Measurements from ENCODE around the gene SLC25A5. TPM values are rescaled to one million over a fixed set of nuclear protein-coding genes. Genes with fewer than 3 reads are reported as not detected.

SLC25A5 gene
- total and polyA plus RNA-seq, 4 donors, result 191 to 304 (median 207) TPM

GRCh38 chrX:119466970-119467369 lies 1.3 kb upstream of the SLC25A5 start:
- Histone ChIP-seq H3K36me3 (ENCODE audit: control insufficient read depth in 4 of 4, insufficient read depth in 3 of 4, low read depth in 1 of 4, low read length in 3 of 4) (peaks cover 0 to 8% (median 7%) of the 10 kb centered on the region in 4 donors), H3K9ac (ENCODE audit: low read depth in 1 of 2, low read length in 2 of 2) (no peak overlapping the region), H3K9me3 (ENCODE audit: control insufficient read depth in 4 of 4, low read length in 3 of 4) (no peaks in the 10 kb centered on the region), H3K27ac (ENCODE audit: low read depth in 1 of 2, low read length in 2 of 2) (no peak overlapping the region), H3K27me3 (ENCODE audit: control insufficient read depth in 4 of 4, insufficient read depth in 4 of 4, low read length in 3 of 4) (no peaks in the 10 kb centered on the region), H3K4me1 (ENCODE audit: control insufficient read depth in 4 of 4, insufficient read depth in 4 of 4, low read length in 3 of 4) (peaks cover 0 to 29% (median 6%) of the 10 kb centered on the region in 4 donors), H3K4me3 (ENCODE audit: low read depth in 1 of 3, low read length in 3 of 3) (peak overlapping the region in 1 of 3 donors; percentile 16)
- WGBS, result 35% methylated on average over 3 of the region's 3 CpGs
- TF ChIP-seq NR2F2 (IDR thresholded peaks at IDR 0.05) (no peak), CTCF (IDR thresholded peaks at IDR 0.05; ENCODE audit: low read depth, low read length, missing input control) (no peak), HNF4A (conservative IDR thresholded peaks at IDR 0.05) (no peak), JUND (IDR thresholded peaks at IDR 0.05) (no peak), YY1 (IDR thresholded peaks at IDR 0.05) (no peak), MAX (IDR thresholded peaks at IDR 0.05) (no peak), FOXA2 (IDR thresholded peaks at IDR 0.05) (no peak), SP1 (IDR thresholded peaks at IDR 0.05) (no peak), HNF4G (IDR thresholded peaks at IDR 0.05) (no peak), TAF1 (conservative IDR thresholded peaks at IDR 0.05) (no peak), EGR1 (IDR thresholded peaks at IDR 0.05; ENCODE audit: low read depth in 2 of 2) (no peak), RXRA (IDR thresholded peaks at IDR 0.05) (no peak), ATF3 (IDR thresholded peaks at IDR 0.05) (no peak), GABPA (IDR thresholded peaks at IDR 0.05 in 1 of 2, conservative IDR thresholded peaks at IDR 0.05 in 1 of 2) (no peak), REST (IDR thresholded peaks at IDR 0.05) (no peak), RAD21 (IDR thresholded peaks at IDR 0.05) (no peak), FOXA1 (IDR thresholded peaks at IDR 0.05) (no peak), ZBTB33 (IDR thresholded peaks at IDR 0.05) (no peak)
- no peak for DNase-seq (ENCODE audit: low spot score)
